Transverse colon (tissue), 3 donors: ENCODE results near the gene CYRIA.

Experiments used
- EP300 ChIP-seq: sonication (generic); formaldehyde crosslinking; IDR thresholded peaks from one replicate; pipeline ENCODE4 v1.6.1; 2017; ENCODE audit warnings: antibody characterized with exemption, low read depth
- TF ChIP-seq, protein P1 (sequence below), 5 experiments: fragments of 200-600 bp in 3 of 5; fragments of 450-650 bp in 2 of 5; sonication (generic) in 3 of 5; IDR thresholded peaks; 1 replicate in 2 of 5; 2 replicates in 3 of 5; pipeline ENCODE4 v1.5.1; 2016 to 2017; ENCODE audit warnings: antibody characterized with exemption in 5 of 5, inconsistent platforms in 3 of 5, mild to moderate bottlenecking in 2 of 5, moderate library complexity in 1 of 5

DNA sequence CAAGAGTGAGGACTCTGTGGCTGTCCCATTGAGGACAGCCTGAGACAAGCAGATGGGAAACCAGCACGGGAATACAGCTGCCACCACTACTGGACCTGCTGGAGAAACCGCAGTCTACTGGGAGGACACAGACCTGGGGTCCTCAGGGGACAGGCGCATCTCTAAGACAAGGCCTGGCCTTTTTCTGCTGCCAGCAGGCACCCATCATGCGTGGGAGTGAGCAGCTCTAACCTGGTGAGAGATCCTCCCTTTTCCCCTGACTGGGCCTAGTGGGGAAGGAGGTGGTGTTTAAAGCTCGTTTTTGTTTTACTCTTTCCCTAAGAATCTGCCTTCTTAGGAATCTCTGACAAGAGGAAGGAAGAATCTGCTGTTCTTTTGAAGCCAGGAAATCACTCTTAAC is 36.6 kb downstream of the CYRIA start:
- TF ChIP-seq, protein P1, sequence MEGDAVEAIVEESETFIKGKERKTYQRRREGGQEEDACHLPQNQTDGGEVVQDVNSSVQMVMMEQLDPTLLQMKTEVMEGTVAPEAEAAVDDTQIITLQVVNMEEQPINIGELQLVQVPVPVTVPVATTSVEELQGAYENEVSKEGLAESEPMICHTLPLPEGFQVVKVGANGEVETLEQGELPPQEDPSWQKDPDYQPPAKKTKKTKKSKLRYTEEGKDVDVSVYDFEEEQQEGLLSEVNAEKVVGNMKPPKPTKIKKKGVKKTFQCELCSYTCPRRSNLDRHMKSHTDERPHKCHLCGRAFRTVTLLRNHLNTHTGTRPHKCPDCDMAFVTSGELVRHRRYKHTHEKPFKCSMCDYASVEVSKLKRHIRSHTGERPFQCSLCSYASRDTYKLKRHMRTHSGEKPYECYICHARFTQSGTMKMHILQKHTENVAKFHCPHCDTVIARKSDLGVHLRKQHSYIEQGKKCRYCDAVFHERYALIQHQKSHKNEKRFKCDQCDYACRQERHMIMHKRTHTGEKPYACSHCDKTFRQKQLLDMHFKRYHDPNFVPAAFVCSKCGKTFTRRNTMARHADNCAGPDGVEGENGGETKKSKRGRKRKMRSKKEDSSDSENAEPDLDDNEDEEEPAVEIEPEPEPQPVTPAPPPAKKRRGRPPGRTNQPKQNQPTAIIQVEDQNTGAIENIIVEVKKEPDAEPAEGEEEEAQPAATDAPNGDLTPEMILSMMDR (IDR thresholded peaks at IDR 0.05), result no peak
- TF ChIP-seq EP300, result no peak
